Ascending aorta (tissue), 2 donors: Measurements from ENCODE around the gene MCM10. TPM values are rescaled to one million over a fixed set of nuclear protein-coding genes. Genes with fewer than 3 reads are reported as not detected.

Experiments
- DNase-seq, 2 donors: peaks; one replicate each; pipeline ENCODE4 v3.0.0-alpha.2; 2019; ENCODE audit warnings: low spot score in 2 of 2
- H3K27ac ChIP-seq, 2 donors: fragments of 200-600 bp; sonication (generic); one replicate each; pipeline ENCODE4 v1.5.1; 2016 to 2017; ENCODE audit warnings: mild to moderate bottlenecking in 1 of 2
- H3K27me3 ChIP-seq: fragments of 200-600 bp; sonication (generic); one replicate; pipeline ENCODE4 v1.5.1; 2017
- H3K36me3 ChIP-seq, 2 donors: fragments of 200-600 bp; sonication (generic); one replicate each; pipeline ENCODE4 v1.5.1; 2016
- H3K4me1 ChIP-seq, 2 donors: fragments of 200-600 bp; sonication (generic); one replicate each; pipeline ENCODE4 v1.5.1; 2016 to 2017; ENCODE audit warnings: mild to moderate bottlenecking in 1 of 2
- H3K4me3 ChIP-seq, 2 donors: fragments of 200-600 bp; sonication (generic); one replicate each; pipeline ENCODE4 v1.5.1; 2016 to 2017; ENCODE audit warnings: mild to moderate bottlenecking in 1 of 2
- H3K9me3 ChIP-seq, 2 donors: fragments of 200-600 bp; sonication (generic); one replicate each; pipeline ENCODE4 v1.5.1; 2016
- intact Hi-C: fragments of 100-400 bp; cut with DNase I; formaldehyde crosslinking; loops from one replicate; pipeline ENCODE4 v1.15.1; 2023
- total RNA-seq: library from RNA; depleted of rRNA; stranded (reverse); fragments of >200 nt; gene quantifications from one replicate; pipeline ENCODE4 v1.1.0, GENCODE V29; 2016
- TF ChIP-seq, protein P1 (sequence below), 3 experiments: fragments of 200-600 bp in 2 of 3; fragments of 450-650 bp in 1 of 3; sonication (generic) in 2 of 3; IDR thresholded peaks; one replicate each; pipeline ENCODE4 v1.5.1; 2016 to 2019; ENCODE audit warnings: antibody characterized with exemption in 3 of 3, mild to moderate bottlenecking in 1 of 3, moderate library complexity in 1 of 3

Gene MCM10
- total RNA-seq, 1 donor from 2014 or later, result 0.11 TPM

DNA sequence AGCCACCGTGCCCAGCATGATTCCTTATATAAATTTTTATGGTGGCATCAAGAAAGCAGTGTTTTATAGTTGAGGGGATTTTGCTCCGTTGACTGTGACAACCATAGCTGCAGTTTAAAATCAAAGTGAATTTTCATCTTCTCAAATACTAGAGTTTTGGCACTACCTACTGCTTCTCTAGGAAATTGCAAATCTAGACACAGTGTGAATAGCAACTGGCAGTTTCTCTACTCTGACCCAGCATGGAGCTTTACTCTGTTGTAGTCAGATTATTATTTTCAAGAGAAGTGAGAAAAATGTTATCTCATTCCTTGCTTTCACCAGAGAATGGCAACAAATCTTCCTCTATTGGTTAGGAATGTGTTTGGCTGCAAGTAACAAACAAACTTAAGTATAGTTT, 22.9 kb downstream of the MCM10 start:
- Histone ChIP-seq H3K36me3 (no peaks in the 10 kb centered on the region), H3K4me1 (no peaks in the 10 kb centered on the region), H3K27me3 (no peaks in the 10 kb centered on the region), H3K27ac (no peak overlapping the region), H3K9me3 (no peaks in the 10 kb centered on the region), H3K4me3 (no peak overlapping the region)
- intact Hi-C loops, result no loop called here
- no peak for DNase-seq
- TF ChIP-seq, protein P1, sequence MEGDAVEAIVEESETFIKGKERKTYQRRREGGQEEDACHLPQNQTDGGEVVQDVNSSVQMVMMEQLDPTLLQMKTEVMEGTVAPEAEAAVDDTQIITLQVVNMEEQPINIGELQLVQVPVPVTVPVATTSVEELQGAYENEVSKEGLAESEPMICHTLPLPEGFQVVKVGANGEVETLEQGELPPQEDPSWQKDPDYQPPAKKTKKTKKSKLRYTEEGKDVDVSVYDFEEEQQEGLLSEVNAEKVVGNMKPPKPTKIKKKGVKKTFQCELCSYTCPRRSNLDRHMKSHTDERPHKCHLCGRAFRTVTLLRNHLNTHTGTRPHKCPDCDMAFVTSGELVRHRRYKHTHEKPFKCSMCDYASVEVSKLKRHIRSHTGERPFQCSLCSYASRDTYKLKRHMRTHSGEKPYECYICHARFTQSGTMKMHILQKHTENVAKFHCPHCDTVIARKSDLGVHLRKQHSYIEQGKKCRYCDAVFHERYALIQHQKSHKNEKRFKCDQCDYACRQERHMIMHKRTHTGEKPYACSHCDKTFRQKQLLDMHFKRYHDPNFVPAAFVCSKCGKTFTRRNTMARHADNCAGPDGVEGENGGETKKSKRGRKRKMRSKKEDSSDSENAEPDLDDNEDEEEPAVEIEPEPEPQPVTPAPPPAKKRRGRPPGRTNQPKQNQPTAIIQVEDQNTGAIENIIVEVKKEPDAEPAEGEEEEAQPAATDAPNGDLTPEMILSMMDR (IDR thresholded peaks at IDR 0.05), result no peak

DNA sequence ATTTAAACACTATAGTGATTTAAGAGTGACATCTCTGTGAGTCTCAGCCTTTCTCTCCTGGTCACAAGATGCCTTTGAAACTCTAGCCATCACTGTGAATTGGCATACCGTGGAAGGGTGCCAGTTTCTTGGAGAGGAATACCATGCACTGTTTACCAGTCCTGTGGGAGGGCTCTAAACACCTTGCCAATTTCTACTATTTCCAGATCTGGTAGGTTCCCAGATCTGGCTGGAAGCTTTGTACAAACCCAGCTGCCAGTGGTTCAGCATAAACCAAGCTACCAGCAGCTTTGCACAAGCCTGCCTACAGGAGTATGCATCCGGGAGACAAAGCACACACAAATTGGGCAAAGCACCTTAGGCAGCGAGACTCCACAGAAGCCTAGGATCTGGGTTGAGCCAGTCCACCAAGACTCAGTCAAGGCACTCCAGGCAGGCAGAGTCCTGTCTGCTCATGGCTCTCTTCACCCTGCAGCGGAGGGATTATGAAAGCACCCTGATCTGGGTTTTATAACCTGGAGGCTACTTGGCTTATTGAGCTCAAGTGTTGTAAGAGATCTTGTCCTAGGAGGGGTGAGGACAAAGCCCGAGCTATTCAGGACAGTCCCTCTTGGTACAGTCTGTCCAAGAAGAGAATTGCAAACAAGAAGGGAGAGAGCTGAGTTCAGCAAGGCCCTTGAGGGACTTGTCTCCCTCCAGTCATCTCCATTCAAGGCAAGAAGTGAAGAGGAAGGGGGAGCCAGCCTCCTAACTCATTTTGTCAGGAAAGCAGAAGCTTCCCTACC, 23.6 kb downstream of the MCM10 start:
- Histone ChIP-seq H3K27ac (no peak overlapping the region), H3K36me3 (no peaks in the 10 kb centered on the region), H3K4me1 (no peaks in the 10 kb centered on the region), H3K9me3 (no peaks in the 10 kb centered on the region), H3K4me3 (no peak overlapping the region), H3K27me3 (no peaks in the 10 kb centered on the region)
- TF ChIP-seq, protein P1 (IDR thresholded peaks at IDR 0.05), result no peak
- no peak for DNase-seq
- intact Hi-C loops, result no loop called here

DNA sequence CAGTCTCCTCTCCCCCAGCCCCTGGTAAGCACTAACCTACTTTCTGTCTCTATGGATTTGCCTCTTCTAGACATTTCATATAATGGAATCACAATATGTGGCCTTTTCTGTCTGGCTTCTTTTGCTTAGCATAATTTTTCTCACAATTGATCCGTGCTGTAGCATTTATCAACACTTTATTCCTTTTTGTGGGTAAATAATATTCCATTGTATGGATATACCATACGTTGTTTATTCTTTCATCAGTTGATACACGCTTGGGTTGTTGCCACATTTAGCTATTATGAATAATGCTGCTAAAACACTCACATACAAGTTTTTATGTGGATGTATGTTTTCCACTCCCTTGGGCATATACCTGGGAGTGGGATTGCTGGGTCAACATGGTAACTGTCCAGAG, 25.8 kb downstream of the MCM10 start:
- Histone ChIP-seq H3K4me1 (no peaks in the 10 kb centered on the region), H3K27ac (no peak overlapping the region), H3K9me3 (no peaks in the 10 kb centered on the region), H3K4me3 (no peak overlapping the region), H3K36me3 (no peaks in the 10 kb centered on the region), H3K27me3 (no peaks in the 10 kb centered on the region)
- intact Hi-C loops, result no loop called here
- no peak for DNase-seq
- TF ChIP-seq, protein P1 (IDR thresholded peaks at IDR 0.05), result no peak

DNA sequence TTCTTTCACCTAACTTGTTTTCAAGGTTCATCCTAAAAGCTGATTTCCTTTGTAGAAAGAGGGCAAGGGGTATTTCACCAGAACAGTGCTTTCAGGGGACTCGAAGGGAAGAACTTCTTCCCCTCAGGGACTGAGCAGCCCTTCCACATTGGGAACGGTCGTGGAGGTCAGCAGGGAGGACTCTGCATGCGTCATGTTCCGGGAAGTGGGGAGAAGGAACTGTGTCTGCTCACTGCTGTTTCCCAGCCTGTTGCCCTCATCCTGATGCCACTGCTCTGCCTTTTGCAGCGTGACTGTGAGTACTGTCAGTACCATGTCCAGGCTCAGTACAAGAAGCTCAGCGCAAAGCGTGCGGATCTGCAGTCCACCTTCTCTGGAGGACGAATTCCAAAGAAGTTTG, 27.2 kb downstream of the MCM10 start:
- no peak overlapping the region for H3K4me3 ChIP-seq
- no peaks in the 10 kb centered on the region for H3K27me3 ChIP-seq
- no peaks in the 10 kb centered on the region for H3K36me3 ChIP-seq
- no peak for DNase-seq
- H3K9me3 ChIP-seq, result no peaks in the 10 kb centered on the region
- H3K4me1 ChIP-seq, result no peaks in the 10 kb centered on the region
- intact Hi-C loops, result no loop called here
- TF ChIP-seq, protein P1 (IDR thresholded peaks at IDR 0.05), result no peak
- no peak overlapping the region for H3K27ac ChIP-seq

DNA sequence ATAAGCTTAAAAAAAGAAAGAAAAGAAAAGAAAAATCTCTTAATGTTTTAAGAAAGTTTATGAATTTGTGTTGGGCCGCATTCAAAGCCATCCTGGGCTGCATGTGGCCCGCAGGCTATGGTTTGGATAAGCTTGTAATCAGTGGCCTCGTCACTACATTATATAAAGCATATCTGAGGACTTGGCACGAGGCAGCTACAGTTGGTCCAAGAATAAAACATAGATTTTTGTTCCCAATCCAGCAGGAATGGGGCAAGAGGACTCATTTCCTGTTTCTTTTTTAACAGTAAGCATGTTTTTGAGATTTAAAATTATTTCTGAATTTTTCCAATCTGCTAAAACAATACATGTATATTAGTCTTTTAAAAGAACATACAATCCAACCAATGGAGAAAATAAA, 28.6 kb downstream of the MCM10 start:
- no peak overlapping the region for H3K4me3 ChIP-seq
- TF ChIP-seq, protein P1 (IDR thresholded peaks at IDR 0.05), result no peak
- H3K36me3 ChIP-seq, result no peaks in the 10 kb centered on the region
- DNase-seq, result no peak
- no peaks in the 10 kb centered on the region for H3K9me3 ChIP-seq
- H3K27me3 ChIP-seq, result no peaks in the 10 kb centered on the region
- H3K27ac ChIP-seq, result no peak overlapping the region
- intact Hi-C loops, result no loop called here
- no peaks in the 10 kb centered on the region for H3K4me1 ChIP-seq
